GM12892 (cell line): ENCODE measurements around the gene MAMLD1.

Experiments
- POLR2A ChIP-seq: IDR thresholded peaks from 2 replicates; pipeline ENCODE4 v1.6.1; 2011; ENCODE audit warnings: low read depth, low read length, control low read depth
- POLR2AphosphoS5 ChIP-seq: IDR thresholded peaks from 2 replicates; pipeline ENCODE4 v1.6.1; 2011; ENCODE audit warnings: low read depth, low read length, control low read depth
- TAF1 ChIP-seq: IDR thresholded peaks from 2 replicates; pipeline ENCODE4 v1.6.1; 2011; ENCODE audit warnings: low read depth, mild to moderate bottlenecking, control low read depth, low read length, borderline replicate concordance

- no peak for TF ChIP-seq TAF1
- TF ChIP-seq POLR2A = no peak
- no peak for TF ChIP-seq POLR2AphosphoS5
These were observed 66.5 kb downstream of the MAMLD1 start for GRCh38 chrX:150429594-150429993.
